H1 (cell line): ENCODE data around the gene SCYL3. TPM values are rescaled to one million over a fixed set of nuclear protein-coding genes. Genes with fewer than 3 reads are reported as not detected.

ENCODE experiments used
- CTBP2 ChIP-seq: IDR thresholded peaks from 2 replicates; pipeline ENCODE4 v1.7.0; 2011; ENCODE audit warnings: borderline replicate concordance, mild to moderate bottlenecking, moderate library complexity, mixed read lengths, low read length; ENCODE audit not compliant: insufficient read depth, insufficient read length
- TAF1 ChIP-seq: IDR thresholded peaks from 2 replicates; pipeline ENCODE4 v1.6.1; 2011; ENCODE audit warnings: mild to moderate bottlenecking, low read depth, low read length
- polyA plus RNA-seq, 7 experiments: library from polyadenylated mRNA; depleted of rRNA in 3 of 7; stranded (reverse) in 5 of 7; unstranded in 2 of 7; fragments of >200 nt in 5 of 7; fragments of 200-250 nt in 2 of 7; gene quantifications; 1 replicate in 5 of 7; 2 replicates in 1 of 7; 4 replicates in 1 of 7; pipeline versions ENCODE4 v1.2.1 to v1.2.3, GENCODE V29; 2011 to 2013; ENCODE audit warnings: missing spikeins in 2 of 7, mixed read lengths in 2 of 7
- total RNA-seq: library from RNA; stranded (reverse); fragmentation: NEBNext Ultra II Directional; extraction: Animal tissue kit (Norgen Biotek cat#: 25700); gene quantifications from 2 replicates; pipeline ENCODE4 v1.2.1, GENCODE V29; 2021
- TF ChIP-seq, protein P1 (sequence below): fragments of 300-600 bp; sonication (generic); IDR thresholded peaks from 2 replicates; pipeline ENCODE4 v1.7.1; 2012; ENCODE audit warnings: low read length, moderate library complexity, mild to moderate bottlenecking, inconsistent platforms; ENCODE audit not compliant: insufficient replicate concordance
- TF ChIP-seq, protein P2 (sequence below): IDR thresholded peaks from 2 replicates; pipeline ENCODE4 v1.6.1; 2011; ENCODE audit warnings: low read depth, mild to moderate bottlenecking, low read length; ENCODE audit not compliant: insufficient read depth

SCYL3 gene
- total and polyA plus RNA-seq, 2 of the 8 experiments (the other 6 are each of a cell fraction or from before 2014, with no cell fraction given), result 2.7 to 5.3 TPM

DNA sequence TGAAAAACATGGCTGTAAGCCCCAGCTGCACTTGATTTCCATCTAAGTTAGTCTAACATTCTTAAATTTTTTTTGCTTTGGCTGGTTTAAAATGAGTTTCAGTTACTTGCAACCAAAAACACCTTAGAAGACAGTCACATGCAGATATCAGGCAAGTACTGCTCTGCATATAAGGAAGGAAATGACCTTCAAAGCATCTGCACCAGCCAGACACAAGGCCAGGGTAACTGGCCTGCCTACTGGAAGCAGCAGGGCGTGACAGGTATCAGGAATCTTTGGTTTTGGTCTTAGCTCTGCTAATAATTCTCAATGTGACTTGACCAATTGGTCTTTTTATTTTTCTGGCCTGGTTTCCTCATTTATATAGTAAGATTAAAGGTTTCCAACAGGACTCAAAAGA lies 33.5 kb downstream of the SCYL3 start (continued):
- TF ChIP-seq, protein P1, sequence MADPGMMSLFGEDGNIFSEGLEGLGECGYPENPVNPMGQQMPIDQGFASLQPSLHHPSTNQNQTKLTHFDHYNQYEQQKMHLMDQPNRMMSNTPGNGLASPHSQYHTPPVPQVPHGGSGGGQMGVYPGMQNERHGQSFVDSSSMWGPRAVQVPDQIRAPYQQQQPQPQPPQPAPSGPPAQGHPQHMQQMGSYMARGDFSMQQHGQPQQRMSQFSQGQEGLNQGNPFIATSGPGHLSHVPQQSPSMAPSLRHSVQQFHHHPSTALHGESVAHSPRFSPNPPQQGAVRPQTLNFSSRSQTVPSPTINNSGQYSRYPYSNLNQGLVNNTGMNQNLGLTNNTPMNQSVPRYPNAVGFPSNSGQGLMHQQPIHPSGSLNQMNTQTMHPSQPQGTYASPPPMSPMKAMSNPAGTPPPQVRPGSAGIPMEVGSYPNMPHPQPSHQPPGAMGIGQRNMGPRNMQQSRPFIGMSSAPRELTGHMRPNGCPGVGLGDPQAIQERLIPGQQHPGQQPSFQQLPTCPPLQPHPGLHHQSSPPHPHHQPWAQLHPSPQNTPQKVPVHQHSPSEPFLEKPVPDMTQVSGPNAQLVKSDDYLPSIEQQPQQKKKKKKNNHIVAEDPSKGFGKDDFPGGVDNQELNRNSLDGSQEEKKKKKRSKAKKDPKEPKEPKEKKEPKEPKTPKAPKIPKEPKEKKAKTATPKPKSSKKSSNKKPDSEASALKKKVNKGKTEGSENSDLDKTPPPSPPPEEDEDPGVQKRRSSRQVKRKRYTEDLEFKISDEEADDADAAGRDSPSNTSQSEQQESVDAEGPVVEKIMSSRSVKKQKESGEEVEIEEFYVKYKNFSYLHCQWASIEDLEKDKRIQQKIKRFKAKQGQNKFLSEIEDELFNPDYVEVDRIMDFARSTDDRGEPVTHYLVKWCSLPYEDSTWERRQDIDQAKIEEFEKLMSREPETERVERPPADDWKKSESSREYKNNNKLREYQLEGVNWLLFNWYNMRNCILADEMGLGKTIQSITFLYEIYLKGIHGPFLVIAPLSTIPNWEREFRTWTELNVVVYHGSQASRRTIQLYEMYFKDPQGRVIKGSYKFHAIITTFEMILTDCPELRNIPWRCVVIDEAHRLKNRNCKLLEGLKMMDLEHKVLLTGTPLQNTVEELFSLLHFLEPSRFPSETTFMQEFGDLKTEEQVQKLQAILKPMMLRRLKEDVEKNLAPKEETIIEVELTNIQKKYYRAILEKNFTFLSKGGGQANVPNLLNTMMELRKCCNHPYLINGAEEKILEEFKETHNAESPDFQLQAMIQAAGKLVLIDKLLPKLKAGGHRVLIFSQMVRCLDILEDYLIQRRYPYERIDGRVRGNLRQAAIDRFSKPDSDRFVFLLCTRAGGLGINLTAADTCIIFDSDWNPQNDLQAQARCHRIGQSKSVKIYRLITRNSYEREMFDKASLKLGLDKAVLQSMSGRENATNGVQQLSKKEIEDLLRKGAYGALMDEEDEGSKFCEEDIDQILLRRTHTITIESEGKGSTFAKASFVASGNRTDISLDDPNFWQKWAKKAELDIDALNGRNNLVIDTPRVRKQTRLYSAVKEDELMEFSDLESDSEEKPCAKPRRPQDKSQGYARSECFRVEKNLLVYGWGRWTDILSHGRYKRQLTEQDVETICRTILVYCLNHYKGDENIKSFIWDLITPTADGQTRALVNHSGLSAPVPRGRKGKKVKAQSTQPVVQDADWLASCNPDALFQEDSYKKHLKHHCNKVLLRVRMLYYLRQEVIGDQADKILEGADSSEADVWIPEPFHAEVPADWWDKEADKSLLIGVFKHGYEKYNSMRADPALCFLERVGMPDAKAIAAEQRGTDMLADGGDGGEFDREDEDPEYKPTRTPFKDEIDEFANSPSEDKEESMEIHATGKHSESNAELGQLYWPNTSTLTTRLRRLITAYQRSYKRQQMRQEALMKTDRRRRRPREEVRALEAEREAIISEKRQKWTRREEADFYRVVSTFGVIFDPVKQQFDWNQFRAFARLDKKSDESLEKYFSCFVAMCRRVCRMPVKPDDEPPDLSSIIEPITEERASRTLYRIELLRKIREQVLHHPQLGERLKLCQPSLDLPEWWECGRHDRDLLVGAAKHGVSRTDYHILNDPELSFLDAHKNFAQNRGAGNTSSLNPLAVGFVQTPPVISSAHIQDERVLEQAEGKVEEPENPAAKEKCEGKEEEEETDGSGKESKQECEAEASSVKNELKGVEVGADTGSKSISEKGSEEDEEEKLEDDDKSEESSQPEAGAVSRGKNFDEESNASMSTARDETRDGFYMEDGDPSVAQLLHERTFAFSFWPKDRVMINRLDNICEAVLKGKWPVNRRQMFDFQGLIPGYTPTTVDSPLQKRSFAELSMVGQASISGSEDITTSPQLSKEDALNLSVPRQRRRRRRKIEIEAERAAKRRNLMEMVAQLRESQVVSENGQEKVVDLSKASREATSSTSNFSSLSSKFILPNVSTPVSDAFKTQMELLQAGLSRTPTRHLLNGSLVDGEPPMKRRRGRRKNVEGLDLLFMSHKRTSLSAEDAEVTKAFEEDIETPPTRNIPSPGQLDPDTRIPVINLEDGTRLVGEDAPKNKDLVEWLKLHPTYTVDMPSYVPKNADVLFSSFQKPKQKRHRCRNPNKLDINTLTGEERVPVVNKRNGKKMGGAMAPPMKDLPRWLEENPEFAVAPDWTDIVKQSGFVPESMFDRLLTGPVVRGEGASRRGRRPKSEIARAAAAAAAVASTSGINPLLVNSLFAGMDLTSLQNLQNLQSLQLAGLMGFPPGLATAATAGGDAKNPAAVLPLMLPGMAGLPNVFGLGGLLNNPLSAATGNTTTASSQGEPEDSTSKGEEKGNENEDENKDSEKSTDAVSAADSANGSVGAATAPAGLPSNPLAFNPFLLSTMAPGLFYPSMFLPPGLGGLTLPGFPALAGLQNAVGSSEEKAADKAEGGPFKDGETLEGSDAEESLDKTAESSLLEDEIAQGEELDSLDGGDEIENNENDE, result no peak
- TF ChIP-seq, protein P2, sequence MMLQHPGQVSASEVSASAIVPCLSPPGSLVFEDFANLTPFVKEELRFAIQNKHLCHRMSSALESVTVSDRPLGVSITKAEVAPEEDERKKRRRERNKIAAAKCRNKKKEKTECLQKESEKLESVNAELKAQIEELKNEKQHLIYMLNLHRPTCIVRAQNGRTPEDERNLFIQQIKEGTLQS, result no peak
- TF ChIP-seq TAF1, result no peak
- no peak for TF ChIP-seq CTBP2
